GM10266 (cell line): ENCODE results near the gene ARHGEF2.
"Not testable (repeated sequence)": the region's sequence is repeated elsewhere in the genome, so short reads cannot be mapped to it uniquely, and the experiment has no call there.

Experiments used
- DNase-seq: peaks from one replicate; pipeline ENCODE4 v3.0.0; 2012; ENCODE audit errors: extremely low spot score
- CTCF ChIP-seq: IDR thresholded peaks from 2 replicates; pipeline ENCODE4 v1.5.1; 2012; ENCODE audit warnings: mild to moderate bottlenecking, low read depth; ENCODE audit not compliant: control insufficient read depth, insufficient read depth; ENCODE audit errors: missing control alignments

The ARHGEF2 gene

GRCh38 chr1:155932487-155932886 is 45.9 kb downstream of the ARHGEF2 start:
- DNase-seq: no peak
- TF ChIP-seq CTCF: no peak

GRCh38 chr1:155932081-155932480 is 46.3 kb downstream of the ARHGEF2 start:
- DNase-seq: no peak
- TF ChIP-seq CTCF: no peak

GRCh38 chr1:155931332-155932038 is 46.9 kb downstream of the ARHGEF2 start:
- no peak for DNase-seq
- TF ChIP-seq CTCF: no peak

- DNase-seq: not testable (repeated sequence)
These were observed 47.6 kb downstream of the ARHGEF2 start for GRCh38 chr1:155930725-155931124.

GRCh38 chr1:155929057-155929456 is 49.3 kb downstream of the ARHGEF2 start:
- no peak for TF ChIP-seq CTCF

GRCh38 chr1:155925506-155925905 is 52.8 kb downstream of the ARHGEF2 start:
- TF ChIP-seq CTCF: no peak
- no peak for DNase-seq

More at GRCh38 chr1:155929057-155929456, 49.3 kb downstream of the ARHGEF2 start:
- DNase-seq: no peak

- no peak for DNase-seq
- no peak for TF ChIP-seq CTCF
These were observed 57.6 kb downstream of the ARHGEF2 start for GRCh38 chr1:155920717-155921116.

GRCh38 chr1:155919801-155920200 is 58.5 kb downstream of the ARHGEF2 start:
- no peak for DNase-seq
- no peak for TF ChIP-seq CTCF
